ENCODE measurements around the gene ST7. TPM values are rescaled to one million over a fixed set of nuclear protein-coding genes. Genes with fewer than 3 reads are reported as not detected.

ST7 gene
- total and polyA plus RNA-seq, 2 donors (not counting 3 experiments of a cell fraction or from before 2014, with no cell fraction given): 18.6 to 24.9 TPM

DNA sequence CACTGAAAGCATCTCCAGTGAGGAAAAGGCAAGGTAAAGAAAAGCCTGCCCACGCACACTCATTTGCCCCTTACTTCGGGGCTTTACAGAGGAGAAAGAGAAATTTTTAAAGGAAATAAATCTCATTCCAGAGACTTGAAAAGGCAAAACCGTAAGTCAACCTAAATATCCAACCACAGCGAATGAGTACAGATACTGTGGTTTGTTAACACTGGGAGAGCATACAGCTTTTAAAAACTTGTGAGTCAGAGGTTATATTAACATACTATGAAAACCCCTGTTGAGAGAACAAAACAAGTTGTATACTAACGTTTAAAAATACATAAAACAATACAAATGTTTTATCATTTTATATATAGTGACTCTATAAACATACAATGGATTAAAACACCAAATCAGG is 28.6 kb upstream of the ST7 start:
- no peaks in the 10 kb centered on the region for H3K9me1 ChIP-seq (replicated peaks; ENCODE audit: control insufficient read depth, extremely low read depth, insufficient read depth, low read length)
- no peaks in the 10 kb centered on the region for H3K27me3 ChIP-seq (ENCODE audit: control insufficient read depth in 2 of 2, insufficient read depth in 2 of 2, low read length in 2 of 2)
- no peaks in the 10 kb centered on the region for H3K9me3 ChIP-seq (replicated peaks; ENCODE audit: control insufficient read depth, insufficient read depth, low read length)
- H3K36me3 ChIP-seq (ENCODE audit: control insufficient read depth in 2 of 2, extremely low read depth in 1 of 2, insufficient read depth in 2 of 2, low read length in 2 of 2): peaks cover 0 to 4% of the 10 kb centered on the region in 2 experiments
- ChIA-PET CTCF (interaction anchor here (0.7 to 13.4 kb wide), 4 partner anchors 13 to 198 kb away, joined by 3 to 272 read pairs (median 4); no protein-coding TSS in a partner anchor), POLR2A (interaction anchor here (0.6 kb wide), 1 partner anchor 50 kb away, joined by 4 read pairs; no protein-coding TSS in a partner anchor)
- no peak overlapping the region for H2AFZ ChIP-seq (ENCODE audit: low read depth, low read length)
- H3K4me3 ChIP-seq (replicated peaks in 1 of 3; ENCODE audit: insufficient read depth in 1 of 3, low read depth in 1 of 3, low read length in 3 of 3): no peak overlapping the region
- dilution Hi-C loops (cut with MboI; ENCODE audit: extremely low pct_ligation_motif_present, low sequenced_read_pairs) (no loop called here), intact Hi-C loops (cut with micrococcal nuclease) (no loop called here)
- no peak overlapping the region for H3K4me2 ChIP-seq (ENCODE audit: insufficient read depth, low read length)
- no peak overlapping the region for H3K9ac ChIP-seq (replicated peaks; ENCODE audit: extremely low read depth, insufficient read depth, low read length)
- no TSS peak for BruUV-seq (replicated peaks)
- H3K79me2 ChIP-seq (ENCODE audit: control insufficient read depth, insufficient read depth, low read length): no peaks in the 10 kb centered on the region
- no peak overlapping the region for H3K27ac ChIP-seq (ENCODE audit: insufficient read depth, low read depth, low read length)
- no peak for TF ChIP-seq JUN (IDR thresholded peaks at IDR 0.05; ENCODE audit: borderline replicate concordance, insufficient read depth, insufficient read length, low read depth)
- TF ChIP-seq, protein P1, sequence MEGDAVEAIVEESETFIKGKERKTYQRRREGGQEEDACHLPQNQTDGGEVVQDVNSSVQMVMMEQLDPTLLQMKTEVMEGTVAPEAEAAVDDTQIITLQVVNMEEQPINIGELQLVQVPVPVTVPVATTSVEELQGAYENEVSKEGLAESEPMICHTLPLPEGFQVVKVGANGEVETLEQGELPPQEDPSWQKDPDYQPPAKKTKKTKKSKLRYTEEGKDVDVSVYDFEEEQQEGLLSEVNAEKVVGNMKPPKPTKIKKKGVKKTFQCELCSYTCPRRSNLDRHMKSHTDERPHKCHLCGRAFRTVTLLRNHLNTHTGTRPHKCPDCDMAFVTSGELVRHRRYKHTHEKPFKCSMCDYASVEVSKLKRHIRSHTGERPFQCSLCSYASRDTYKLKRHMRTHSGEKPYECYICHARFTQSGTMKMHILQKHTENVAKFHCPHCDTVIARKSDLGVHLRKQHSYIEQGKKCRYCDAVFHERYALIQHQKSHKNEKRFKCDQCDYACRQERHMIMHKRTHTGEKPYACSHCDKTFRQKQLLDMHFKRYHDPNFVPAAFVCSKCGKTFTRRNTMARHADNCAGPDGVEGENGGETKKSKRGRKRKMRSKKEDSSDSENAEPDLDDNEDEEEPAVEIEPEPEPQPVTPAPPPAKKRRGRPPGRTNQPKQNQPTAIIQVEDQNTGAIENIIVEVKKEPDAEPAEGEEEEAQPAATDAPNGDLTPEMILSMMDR (IDR thresholded peaks at IDR 0.05; ENCODE audit: extremely low read depth in 1 of 2, insufficient read depth in 1 of 2, low read depth in 1 of 2, low read length in 2 of 2): no peak
- no peak for FAIRE-seq
- no peaks in the 10 kb centered on the region for H3K4me1 ChIP-seq (ENCODE audit: control insufficient read depth, extremely low read depth, insufficient read depth, low read length)
- DNase-seq (ENCODE audit: low read depth, low spot score): no peak
- no peaks in the 10 kb centered on the region for H4K20me1 ChIP-seq (replicated peaks; ENCODE audit: control insufficient read depth, extremely low read depth, insufficient read depth, low read length)

- intact Hi-C loops (cut with micrococcal nuclease): no loop called here
- Histone ChIP-seq H3K79me2 (ENCODE audit: control insufficient read depth, insufficient read depth, low read length) (no peaks in the 10 kb centered on the region), H3K9me3 (replicated peaks; ENCODE audit: control insufficient read depth, insufficient read depth, low read length) (no peaks in the 10 kb centered on the region), H3K36me3 (ENCODE audit: control insufficient read depth in 2 of 2, extremely low read depth in 1 of 2, insufficient read depth in 2 of 2, low read length in 2 of 2) (no peaks in the 10 kb centered on the region), H3K4me2 (ENCODE audit: insufficient read depth, low read length) (no peak overlapping the region), H3K27ac (ENCODE audit: insufficient read depth, low read depth, low read length) (no peak overlapping the region), H2AFZ (ENCODE audit: low read depth, low read length) (no peak overlapping the region), H4K20me1 (replicated peaks; ENCODE audit: control insufficient read depth, extremely low read depth, insufficient read depth, low read length) (no peaks in the 10 kb centered on the region), H3K4me3 (replicated peaks in 1 of 3; ENCODE audit: insufficient read depth in 1 of 3, low read depth in 1 of 3, low read length in 3 of 3) (no peak overlapping the region), H3K9me1 (replicated peaks; ENCODE audit: control insufficient read depth, extremely low read depth, insufficient read depth, low read length) (no peaks in the 10 kb centered on the region), H3K27me3 (ENCODE audit: control insufficient read depth in 2 of 2, insufficient read depth in 2 of 2, low read length in 2 of 2) (no peaks in the 10 kb centered on the region), H3K9ac (replicated peaks; ENCODE audit: extremely low read depth, insufficient read depth, low read length) (no peak overlapping the region), H3K4me1 (ENCODE audit: control insufficient read depth, extremely low read depth, insufficient read depth, low read length) (peaks cover 3% of the 10 kb centered on the region)
- dilution Hi-C loops (cut with MboI; ENCODE audit: extremely low pct_ligation_motif_present, low sequenced_read_pairs): no loop called here
- FAIRE-seq: no peak
- ChIA-PET CTCF (interaction anchor here (0.9 to 13.4 kb wide), 8 partner anchors 14 to 787 kb away, joined by 3 to 272 read pairs (median 6); partner anchors contain the start of gene ST7), POLR2A (interaction anchor here (0.6 kb wide), 1 partner anchor 74 kb away, joined by 3 read pairs; no protein-coding TSS in a partner anchor)
- no TSS peak for BruUV-seq (replicated peaks)
- no peak for DNase-seq (ENCODE audit: low read depth, low spot score)
- TF ChIP-seq, protein P2, sequence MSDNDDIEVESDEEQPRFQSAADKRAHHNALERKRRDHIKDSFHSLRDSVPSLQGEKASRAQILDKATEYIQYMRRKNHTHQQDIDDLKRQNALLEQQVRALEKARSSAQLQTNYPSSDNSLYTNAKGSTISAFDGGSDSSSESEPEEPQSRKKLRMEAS (IDR thresholded peaks at IDR 0.05; ENCODE audit: insufficient read depth, insufficient read length): no peak
Measured at GRCh38 chr7:116929021-116929420, 24.3 kb upstream of the ST7 start.

Data from endothelial cell of umbilical vein (primary cell).